ENCODE measurements around the gene KLK12.

The KLK12 gene

DNA sequence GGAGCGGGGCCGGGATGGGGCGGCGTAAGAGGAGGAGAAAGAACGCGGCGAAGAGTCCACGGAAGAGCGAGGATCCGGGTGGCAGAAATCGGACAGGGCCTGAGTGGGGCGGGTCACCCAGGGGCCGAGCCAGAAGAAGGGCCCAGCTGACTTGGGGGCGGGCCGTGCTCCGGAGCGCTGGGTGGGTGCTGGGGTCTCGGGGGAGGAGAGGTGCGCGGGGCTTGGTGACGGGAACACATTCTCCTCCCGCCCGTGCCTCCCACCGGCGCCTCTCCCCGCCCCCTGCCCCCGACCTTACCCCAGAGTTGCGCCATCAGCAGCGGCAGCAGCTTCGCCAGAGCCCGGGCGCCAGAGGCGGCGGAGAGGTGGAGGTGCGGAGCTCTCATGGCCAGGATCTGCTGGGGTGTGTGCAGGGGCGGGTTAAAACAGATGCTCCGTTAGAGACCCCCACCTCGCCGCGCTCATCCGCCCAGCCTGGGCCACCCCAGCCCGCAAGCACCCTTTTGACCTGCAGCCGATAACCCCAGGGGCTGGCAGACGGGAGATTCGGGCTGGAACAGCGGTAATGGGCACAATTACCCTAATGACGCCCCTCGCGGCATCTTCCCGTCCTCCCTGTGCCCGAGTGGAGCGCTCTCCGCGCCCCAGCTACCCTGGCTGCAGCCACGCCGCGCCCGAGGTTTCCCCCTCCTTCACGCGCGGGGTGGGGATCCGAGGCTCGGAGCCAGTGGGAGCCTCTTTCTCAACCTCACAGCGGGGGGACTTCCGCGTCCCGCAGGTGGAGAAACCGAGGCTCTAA is 15.9 kb downstream of the KLK12 start:
- Histone ChIP-seq H3K36me3 (ENCODE audit: control insufficient read depth, insufficient read depth, low read length) (no peaks in the 10 kb centered on the region), H3K27me3 (ENCODE audit: control insufficient read depth, insufficient read depth, low read length, poor library complexity, severe bottlenecking) (peaks cover 65% of the 10 kb centered on the region), H3K4me3 (ENCODE audit: insufficient read depth, low read depth, low read length) (peak overlapping the region; percentile 20), H3K9me3 (ENCODE audit: control insufficient read depth, low read length) (no peaks in the 10 kb centered on the region), H3K27ac (ENCODE audit: insufficient read depth, low read depth, low read length, poor library complexity, severe bottlenecking) (no peak overlapping the region), H3K4me1 (ENCODE audit: control insufficient read depth, insufficient read depth, low read length) (peaks cover 10% of the 10 kb centered on the region)
- WGBS, 2 experiments, result 2% methylated on average over 67 to 68 of the region's 68 CpGs

DNA sequence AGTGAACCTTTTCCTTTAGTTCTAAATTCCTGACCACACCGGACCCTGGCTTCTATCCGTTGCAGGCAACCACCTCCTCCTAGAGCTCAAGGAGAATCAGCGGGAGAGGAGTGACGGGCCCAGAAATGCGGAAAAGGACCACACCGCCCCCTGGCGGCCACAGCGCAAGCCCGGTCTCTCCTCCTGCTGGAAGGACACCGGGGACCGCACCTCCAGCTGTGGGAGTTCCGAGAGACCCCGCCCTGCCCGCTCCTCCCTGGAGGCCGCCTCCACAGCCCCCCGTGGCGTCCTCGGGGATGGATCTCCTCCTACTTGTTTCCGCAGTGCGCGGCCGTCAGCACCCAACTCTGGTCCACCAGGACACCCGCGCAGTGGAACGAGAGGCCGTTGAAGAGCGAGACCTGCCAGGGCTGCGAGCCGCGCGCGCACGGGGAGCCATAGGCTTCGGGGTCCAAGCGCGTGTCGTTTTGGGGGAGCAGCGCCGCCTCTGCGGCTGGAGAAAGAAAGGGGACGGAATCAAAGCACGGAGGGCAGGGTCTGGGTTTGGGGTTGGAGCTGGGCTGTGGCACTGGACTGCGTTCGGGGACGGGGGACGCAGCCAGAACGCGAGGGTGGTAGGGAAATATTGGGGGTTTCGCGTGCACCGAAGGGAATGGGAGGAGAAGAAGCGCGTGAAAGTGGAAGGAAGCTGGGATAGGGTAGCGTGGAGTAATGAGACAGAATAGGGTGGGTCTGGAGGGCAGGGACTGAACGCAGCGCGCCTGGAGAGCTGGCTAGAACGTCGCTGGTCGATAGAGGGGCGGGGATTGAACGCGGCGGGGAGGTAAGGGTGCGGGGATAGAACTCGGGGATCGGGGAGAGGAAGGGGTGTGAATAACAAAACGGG is 17.8 kb downstream of the KLK12 start:
- Histone ChIP-seq H3K27ac (ENCODE audit: insufficient read depth, low read depth, low read length, poor library complexity, severe bottlenecking) (no peak overlapping the region), H3K4me1 (ENCODE audit: control insufficient read depth, insufficient read depth, low read length) (peaks cover 10% of the 10 kb centered on the region), H3K27me3 (ENCODE audit: control insufficient read depth, insufficient read depth, low read length, poor library complexity, severe bottlenecking) (peaks cover 65% of the 10 kb centered on the region), H3K9me3 (ENCODE audit: control insufficient read depth, low read length) (no peaks in the 10 kb centered on the region), H3K36me3 (ENCODE audit: control insufficient read depth, insufficient read depth, low read length) (no peaks in the 10 kb centered on the region), H3K4me3 (ENCODE audit: insufficient read depth, low read depth, low read length) (peak overlapping the region; percentile 49)
- 1 to 2% methylated on average over 68 of the region's 68 CpGs for WGBS, 2 experiments

DNA sequence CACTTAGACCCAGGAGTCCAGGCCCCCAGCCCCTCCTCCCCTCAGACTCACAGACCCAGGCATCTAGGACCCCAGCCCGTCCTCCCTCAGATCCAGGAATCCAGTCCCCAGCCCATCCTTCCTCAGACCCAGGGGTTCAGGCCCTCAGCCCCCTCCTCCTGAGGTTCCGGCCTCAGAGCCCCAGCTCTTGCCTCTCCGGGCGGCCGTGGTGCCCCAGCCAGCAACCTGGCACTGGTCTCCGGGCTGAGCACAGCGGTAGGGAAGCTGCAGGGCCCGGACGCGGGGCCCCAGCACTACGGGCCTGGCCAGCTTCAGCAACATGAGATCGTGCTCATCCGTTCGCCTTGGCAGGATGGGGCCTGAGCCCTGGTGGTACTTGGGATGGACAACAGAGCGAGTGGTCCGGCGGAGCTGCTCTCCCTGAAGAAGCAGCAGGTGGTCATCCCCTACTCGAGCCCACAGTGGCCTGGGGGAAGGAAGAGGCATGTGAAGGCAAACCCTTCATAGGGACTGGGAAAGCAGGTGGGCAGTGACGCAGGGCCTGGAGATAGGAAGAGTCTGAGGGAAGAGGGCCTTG is 19.0 kb downstream of the KLK12 start:
- no peaks in the 10 kb centered on the region for H3K36me3 ChIP-seq (ENCODE audit: control insufficient read depth, insufficient read depth, low read length)

DNA sequence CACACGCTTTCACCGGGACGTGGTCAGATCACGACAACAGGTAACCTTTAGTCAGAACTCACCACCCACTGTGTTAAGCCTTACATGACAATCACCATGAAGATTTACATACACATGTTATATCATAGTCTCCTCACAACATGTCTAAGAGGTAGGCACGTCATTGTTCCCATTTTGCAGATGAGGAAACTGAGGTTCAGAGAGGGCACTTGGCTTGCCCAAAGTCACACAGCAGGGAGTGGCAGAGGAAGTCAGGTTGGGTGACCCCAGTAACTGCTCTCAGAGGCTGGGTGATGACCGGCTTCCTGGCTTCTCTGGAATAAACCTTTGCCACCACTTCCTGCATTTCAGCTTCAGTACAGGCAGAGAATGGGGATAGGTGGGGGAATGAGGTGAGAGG is 20.6 kb downstream of the KLK12 start:
- H3K4me1 ChIP-seq (ENCODE audit: control insufficient read depth, insufficient read depth, low read length), result peaks cover 8% of the 10 kb centered on the region

More for the DNA sequence above, 19.0 kb downstream of the KLK12 start:
- H3K27ac ChIP-seq (ENCODE audit: insufficient read depth, low read depth, low read length, poor library complexity, severe bottlenecking), result no peak overlapping the region
- no peak overlapping the region for H3K4me3 ChIP-seq (ENCODE audit: insufficient read depth, low read depth, low read length)
- peaks cover 10% of the 10 kb centered on the region for H3K4me1 ChIP-seq (ENCODE audit: control insufficient read depth, insufficient read depth, low read length)
- WGBS, 2 experiments, result 86 to 88% methylated on average over 18 of the region's 19 CpGs
- H3K9me3 ChIP-seq (ENCODE audit: control insufficient read depth, low read length), result no peaks in the 10 kb centered on the region
- peaks cover 63% of the 10 kb centered on the region for H3K27me3 ChIP-seq (ENCODE audit: control insufficient read depth, insufficient read depth, low read length, poor library complexity, severe bottlenecking)

DNA sequence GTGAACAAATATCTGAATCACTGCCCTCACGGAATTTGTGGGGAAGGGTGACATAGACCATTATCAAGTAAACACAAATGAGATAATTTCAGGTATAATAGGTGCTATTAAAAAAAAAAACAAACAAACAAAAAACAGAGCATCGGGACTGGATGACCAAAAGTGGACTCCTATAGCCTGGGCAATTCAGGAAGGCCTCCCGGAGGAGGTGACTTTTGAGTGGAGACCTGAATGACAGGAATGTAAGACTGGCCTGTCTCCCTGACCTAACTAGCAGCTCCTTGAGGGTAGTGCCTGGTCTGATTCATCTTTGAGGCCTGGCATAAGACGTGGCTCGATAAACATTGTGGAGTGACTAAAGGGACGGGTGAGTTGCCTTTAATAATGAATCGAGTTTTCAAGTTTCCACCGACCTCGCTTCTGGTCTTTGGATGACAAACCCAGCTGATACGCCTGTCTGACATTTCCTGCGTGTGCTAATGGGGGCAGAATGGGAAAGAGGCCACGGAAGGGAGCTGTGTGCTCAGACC is 22.1 kb downstream of the KLK12 start:
- Histone ChIP-seq H3K27ac (ENCODE audit: insufficient read depth, low read depth, low read length, poor library complexity, severe bottlenecking) (no peak overlapping the region), H3K9me3 (ENCODE audit: control insufficient read depth, low read length) (no peaks in the 10 kb centered on the region), H3K4me1 (ENCODE audit: control insufficient read depth, insufficient read depth, low read length) (peaks cover 5% of the 10 kb centered on the region), H3K36me3 (ENCODE audit: control insufficient read depth, insufficient read depth, low read length) (no peaks in the 10 kb centered on the region), H3K27me3 (ENCODE audit: control insufficient read depth, insufficient read depth, low read length, poor library complexity, severe bottlenecking) (peaks cover 33% of the 10 kb centered on the region), H3K4me3 (ENCODE audit: insufficient read depth, low read depth, low read length) (no peak overlapping the region)
- WGBS, 2 experiments, result 86 to 91% methylated on average over 12 of the region's 12 CpGs

More for the DNA sequence above, 20.6 kb downstream of the KLK12 start:
- H3K9me3 ChIP-seq (ENCODE audit: control insufficient read depth, low read length), result no peaks in the 10 kb centered on the region
- no peaks in the 10 kb centered on the region for H3K36me3 ChIP-seq (ENCODE audit: control insufficient read depth, insufficient read depth, low read length)
- no peak overlapping the region for H3K4me3 ChIP-seq (ENCODE audit: insufficient read depth, low read depth, low read length)
- H3K27ac ChIP-seq (ENCODE audit: insufficient read depth, low read depth, low read length, poor library complexity, severe bottlenecking), result no peak overlapping the region
- 89 to 94% methylated on average over 6 of the region's 6 CpGs for WGBS, 2 experiments
- H3K27me3 ChIP-seq (ENCODE audit: control insufficient read depth, insufficient read depth, low read length, poor library complexity, severe bottlenecking), result peaks cover 48% of the 10 kb centered on the region

DNA sequence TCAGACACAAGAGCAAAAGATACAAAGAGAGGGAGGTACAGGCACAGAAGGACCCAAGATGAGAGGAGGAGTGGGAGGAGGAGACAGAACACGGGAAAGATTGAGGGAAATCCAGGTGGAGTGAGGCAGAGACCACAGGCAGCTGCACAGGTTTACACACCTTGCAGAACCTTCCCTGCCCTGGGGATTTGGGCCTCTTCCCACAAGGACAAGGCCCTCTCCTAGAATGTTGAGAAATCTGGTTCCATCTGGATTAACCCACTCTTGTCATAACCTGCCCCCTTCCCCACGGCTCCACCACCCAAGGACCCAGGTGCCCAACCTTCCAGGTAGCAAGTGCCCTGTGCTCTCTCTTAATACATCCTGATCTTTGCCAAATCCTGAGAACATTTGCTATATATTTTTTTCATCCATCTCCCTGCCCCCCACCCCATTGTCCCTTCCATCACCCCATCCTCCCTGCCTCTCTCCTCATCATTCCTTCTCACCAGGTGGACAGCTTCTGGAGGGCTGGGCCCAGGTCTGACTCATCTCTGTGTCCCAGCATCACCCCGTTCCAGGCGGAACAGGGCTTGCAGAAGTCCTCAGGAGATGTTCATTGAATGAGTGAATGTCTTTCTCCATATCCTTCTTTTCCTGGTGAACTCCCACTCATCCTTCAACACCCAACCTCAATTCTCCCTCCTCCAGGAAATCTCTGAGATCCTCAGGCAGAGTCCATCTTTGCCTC is 24.6 kb downstream of the KLK12 start:
- H3K4me3 ChIP-seq (ENCODE audit: insufficient read depth, low read depth, low read length), result no peak overlapping the region
- no peak overlapping the region for H3K27ac ChIP-seq (ENCODE audit: insufficient read depth, low read depth, low read length, poor library complexity, severe bottlenecking)
- WGBS, 2 experiments, result 71 to 82% methylated on average over 4 of the region's 4 CpGs
- no peaks in the 10 kb centered on the region for H3K9me3 ChIP-seq (ENCODE audit: control insufficient read depth, low read length)
- H3K36me3 ChIP-seq (ENCODE audit: control insufficient read depth, insufficient read depth, low read length), result no peaks in the 10 kb centered on the region
- H3K4me1 ChIP-seq (ENCODE audit: control insufficient read depth, insufficient read depth, low read length), result no peaks in the 10 kb centered on the region
- H3K27me3 ChIP-seq (ENCODE audit: control insufficient read depth, insufficient read depth, low read length, poor library complexity, severe bottlenecking), result peaks cover 8% of the 10 kb centered on the region

DNA sequence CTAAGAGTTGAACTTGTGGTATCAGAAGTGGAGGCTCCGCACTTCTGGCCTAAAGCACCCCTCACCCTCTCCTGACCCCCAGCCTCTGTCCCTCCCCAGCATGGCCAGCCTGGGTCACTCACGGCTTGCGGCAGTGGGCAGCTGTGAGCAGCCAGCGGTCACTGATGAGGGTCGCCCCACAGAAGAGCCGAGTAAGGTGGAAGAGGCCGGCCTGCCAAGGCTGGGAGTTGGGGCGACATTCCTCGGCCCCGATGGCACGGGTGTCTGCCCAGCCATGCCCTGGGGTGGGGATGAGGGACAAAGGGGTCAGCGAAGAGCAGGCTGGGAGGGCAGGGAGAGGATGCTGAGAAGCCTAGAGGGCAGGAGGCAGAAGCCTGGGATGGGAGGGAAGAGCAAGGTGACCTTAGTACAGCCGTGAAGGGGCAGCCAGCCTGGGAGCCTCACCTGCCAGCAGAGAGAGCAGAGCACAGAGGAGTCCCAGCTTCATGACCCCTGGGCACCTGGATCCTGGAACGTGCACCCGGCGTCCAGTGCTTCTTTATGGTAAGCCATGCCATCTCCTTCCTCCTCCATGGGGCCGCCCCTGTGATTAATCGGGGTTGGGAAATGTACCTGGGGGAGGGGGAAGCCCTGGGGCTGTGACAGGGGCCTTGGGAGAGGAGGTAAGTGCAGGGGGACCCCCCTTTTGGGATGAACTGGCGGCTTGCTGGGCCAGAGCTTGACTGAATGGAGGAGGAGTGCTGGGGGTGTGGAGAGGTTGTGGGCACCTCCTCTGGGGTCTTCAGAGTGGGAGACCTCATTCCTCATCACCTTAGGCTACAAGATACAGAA is 25.5 kb downstream of the KLK12 start:
- Histone ChIP-seq H3K4me1 (ENCODE audit: control insufficient read depth, insufficient read depth, low read length) (no peaks in the 10 kb centered on the region), H3K4me3 (ENCODE audit: insufficient read depth, low read depth, low read length) (no peak overlapping the region), H3K27me3 (ENCODE audit: control insufficient read depth, insufficient read depth, low read length, poor library complexity, severe bottlenecking) (no peaks in the 10 kb centered on the region), H3K27ac (ENCODE audit: insufficient read depth, low read depth, low read length, poor library complexity, severe bottlenecking) (no peak overlapping the region), H3K36me3 (ENCODE audit: control insufficient read depth, insufficient read depth, low read length) (no peaks in the 10 kb centered on the region), H3K9me3 (ENCODE audit: control insufficient read depth, low read length) (no peaks in the 10 kb centered on the region)
- 87% methylated on average over 18 to 19 of the region's 19 CpGs for WGBS, 2 experiments

DNA sequence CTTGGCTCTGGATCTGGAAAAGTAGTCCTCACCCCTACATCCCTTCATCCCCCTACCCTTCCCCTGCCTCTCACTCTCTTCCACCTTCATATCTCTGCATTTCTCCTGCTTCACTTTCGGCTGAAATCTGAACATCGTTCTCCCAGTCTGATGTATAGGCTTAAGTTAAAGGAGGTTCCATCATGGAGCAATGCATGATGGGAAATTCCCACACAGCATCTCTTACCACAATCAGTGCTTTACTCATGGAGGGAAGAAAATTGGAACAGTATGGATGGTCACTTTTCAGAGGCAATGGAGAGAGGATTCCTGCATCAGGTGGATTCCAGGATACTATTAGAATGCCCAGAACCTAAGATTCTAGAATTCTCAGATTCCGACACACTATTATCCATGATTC is 27.3 kb downstream of the KLK12 start:
- no peaks in the 10 kb centered on the region for H3K27me3 ChIP-seq (ENCODE audit: control insufficient read depth, insufficient read depth, low read length, poor library complexity, severe bottlenecking)
- WGBS, 2 experiments, result 88 to 93% methylated on average over 3 of the region's 3 CpGs
- H3K4me3 ChIP-seq (ENCODE audit: insufficient read depth, low read depth, low read length), result no peak overlapping the region
- no peaks in the 10 kb centered on the region for H3K9me3 ChIP-seq (ENCODE audit: control insufficient read depth, low read length)
- no peaks in the 10 kb centered on the region for H3K36me3 ChIP-seq (ENCODE audit: control insufficient read depth, insufficient read depth, low read length)
- no peaks in the 10 kb centered on the region for H3K4me1 ChIP-seq (ENCODE audit: control insufficient read depth, insufficient read depth, low read length)
- H3K27ac ChIP-seq (ENCODE audit: insufficient read depth, low read depth, low read length, poor library complexity, severe bottlenecking), result no peak overlapping the region

DNA sequence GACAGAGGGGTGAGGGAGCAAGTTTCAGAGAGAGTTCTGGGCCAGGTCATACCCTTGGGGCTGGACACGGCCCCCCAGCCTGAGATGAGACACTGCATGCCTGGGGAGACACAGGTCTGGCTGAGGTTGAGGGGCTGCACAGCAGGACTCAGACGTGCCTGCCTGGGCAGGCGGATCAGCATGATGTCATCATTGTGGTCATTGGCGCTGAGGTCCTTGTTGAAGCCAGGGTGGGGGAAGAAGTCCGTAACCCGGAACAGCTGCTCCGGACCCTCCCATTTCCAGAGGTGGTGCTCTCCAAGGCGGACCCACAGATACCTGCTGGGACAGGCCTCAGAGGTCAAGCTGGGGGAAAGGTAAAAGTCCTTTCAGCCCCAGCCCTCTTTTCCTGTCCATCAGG is 28.4 kb downstream of the KLK12 start:
- no peak overlapping the region for H3K27ac ChIP-seq (ENCODE audit: insufficient read depth, low read depth, low read length, poor library complexity, severe bottlenecking)
- H3K4me3 ChIP-seq (ENCODE audit: insufficient read depth, low read depth, low read length), result no peak overlapping the region
- 61% methylated on average over 8 of the region's 8 CpGs for WGBS, 2 experiments
- peaks cover 3% of the 10 kb centered on the region for H3K4me1 ChIP-seq (ENCODE audit: control insufficient read depth, insufficient read depth, low read length)
- no peaks in the 10 kb centered on the region for H3K27me3 ChIP-seq (ENCODE audit: control insufficient read depth, insufficient read depth, low read length, poor library complexity, severe bottlenecking)
- H3K36me3 ChIP-seq (ENCODE audit: control insufficient read depth, insufficient read depth, low read length), result no peaks in the 10 kb centered on the region
- no peaks in the 10 kb centered on the region for H3K9me3 ChIP-seq (ENCODE audit: control insufficient read depth, low read length)
